ENCODE data around the gene ARIH1. TPM values are rescaled to one million over a fixed set of nuclear protein-coding genes. Genes with fewer than 3 reads are reported as not detected.

The ARIH1 gene
- total and polyA plus RNA-seq, 10 of the 15 experiments (the other 5 are each of a cell fraction or from before 2014, with no cell fraction given) = 14.7 to 99.5 (median 26.5) TPM

GRCh38 chr15:72534523-72534922 is 60.4 kb downstream of the ARIH1 start:
- no peaks in the 10 kb centered on the region for H3K36me3 ChIP-seq (ENCODE audit: control insufficient read depth in 2 of 2, insufficient read depth in 2 of 2, low read length in 1 of 2)
- in situ Hi-C loops (cut with MboI) (no loop called here), intact Hi-C loops (cut with micrococcal nuclease; ENCODE audit: unreplicated experiment) (loop anchor here (5.0 kb wide), 1 partner anchor 222 kb away; no protein-coding TSS in a partner anchor)
- ChIA-PET POLR2A (no interaction called here), RAD21 (ENCODE audit: unreplicated experiment) (interaction anchor here (0.7 to 2.2 kb wide), 2 partner anchors 222 to 415 kb away, joined by 3 to 8 read pairs; no protein-coding TSS in a partner anchor), SMC1A (ENCODE audit: uncharacterized antibody, unreplicated experiment) (interaction anchor here (1.2 to 2.4 kb wide), 2 partner anchors 10 to 221 kb away, joined by 3 to 15 read pairs; no protein-coding TSS in a partner anchor), CTCF (interaction anchor here (0.9 to 6.5 kb wide), 8 partner anchors 9 to 224 kb away, joined by 3 to 39 read pairs (median 6); partner anchors contain the start of gene ARIH1)
- peaks cover 5% of the 10 kb centered on the region for H3K79me2 ChIP-seq (ENCODE audit: control insufficient read depth, insufficient read depth, low read length)
- H3K4me3 ChIP-seq = no peak overlapping the region
- no peaks in the 10 kb centered on the region; the same call in 2 of the 3 replicates for H3K9me3 ChIP-seq (replicated peaks; ENCODE audit: control insufficient read depth, insufficient read depth, low read length)
- no peak overlapping the region for H3K9ac ChIP-seq (ENCODE audit: control insufficient read depth, insufficient read depth, low read length)
- DNase-seq (ENCODE audit: low read depth, low spot score) (no peak), ATAC-seq (no peak), FAIRE-seq (peak; percentile 41)
- TF ChIP-seq RUNX3 (IDR thresholded peaks at IDR 0.05; ENCODE audit: low read length) (peak; percentile 61), KAT2A (conservative IDR thresholded peaks at IDR 0.05; ENCODE audit: control insufficient read depth, low read depth, low read length) (no peak)
- no peak overlapping the region for H3K27ac ChIP-seq (ENCODE audit: control insufficient read depth, insufficient read depth)
- H3K27me3 ChIP-seq (replicated peaks in 1 of 2; ENCODE audit: control insufficient read depth in 2 of 2, insufficient read depth in 2 of 2, low read length in 1 of 2) = no peaks in the 10 kb centered on the region
- BruUV-seq (replicated peaks) = no TSS peak
- WGBS (ENCODE audit: insufficient coverage, insufficient replicate concordance, low lambda C conversion rate, missing lambda C conversion rate) = 80% methylated on average over 3 of the region's 3 CpGs
- H2AFZ ChIP-seq (ENCODE audit: control insufficient read depth, low read depth, low read length) = no peak overlapping the region
- no peak overlapping the region for H3K4me2 ChIP-seq (ENCODE audit: control insufficient read depth, insufficient read depth)
- H4K20me1 ChIP-seq (ENCODE audit: control insufficient read depth, insufficient read depth) = no peaks in the 10 kb centered on the region
- H3K4me1 ChIP-seq (ENCODE audit: control insufficient read depth, insufficient read depth, low read length) = no peaks in the 10 kb centered on the region

GRCh38 chr15:72535911-72536310 is 61.8 kb downstream of the ARIH1 start:
- Histone ChIP-seq H3K4me3 (no peak overlapping the region), H3K27ac (ENCODE audit: control insufficient read depth, insufficient read depth) (no peak overlapping the region), H3K27me3 (replicated peaks in 1 of 2; ENCODE audit: control insufficient read depth in 2 of 2, insufficient read depth in 2 of 2, low read length in 1 of 2) (no peaks in the 10 kb centered on the region), H3K4me2 (ENCODE audit: control insufficient read depth, insufficient read depth) (no peak overlapping the region), H3K9me3 (replicated peaks; ENCODE audit: control insufficient read depth, insufficient read depth, low read length) (no peaks in the 10 kb centered on the region; the same call in 2 of the 3 replicates), H3K4me1 (ENCODE audit: control insufficient read depth, insufficient read depth, low read length) (no peaks in the 10 kb centered on the region), H3K36me3 (ENCODE audit: control insufficient read depth in 2 of 2, insufficient read depth in 2 of 2, low read length in 1 of 2) (no peaks in the 10 kb centered on the region), H2AFZ (ENCODE audit: control insufficient read depth, low read depth, low read length) (no peak overlapping the region), H3K79me2 (ENCODE audit: control insufficient read depth, insufficient read depth, low read length) (peaks cover 5% of the 10 kb centered on the region), H3K9ac (ENCODE audit: control insufficient read depth, insufficient read depth, low read length) (no peak overlapping the region), H4K20me1 (ENCODE audit: control insufficient read depth, insufficient read depth) (no peaks in the 10 kb centered on the region)
- ChIA-PET CTCF (interaction anchor here (0.7 to 6.5 kb wide), 4 partner anchors 8 to 223 kb away, joined by 3 to 39 read pairs (median 8); no protein-coding TSS in a partner anchor), POLR2A (no interaction called here), SMC1A (ENCODE audit: uncharacterized antibody, unreplicated experiment) (no interaction called here), RAD21 (ENCODE audit: unreplicated experiment) (no interaction called here)
- WGBS (ENCODE audit: insufficient coverage, insufficient replicate concordance, low lambda C conversion rate, missing lambda C conversion rate) = 98% methylated on average over 3 of the region's 3 CpGs
- ATAC-seq = no peak
- in situ Hi-C loops (cut with MboI) (no loop called here), intact Hi-C loops (cut with micrococcal nuclease; ENCODE audit: unreplicated experiment) (no loop called here)
- BruUV-seq (replicated peaks) = no TSS peak
- DNase-seq (ENCODE audit: low read depth, low spot score) = no peak
- no peak for FAIRE-seq
- TF ChIP-seq MTA3 (IDR thresholded peaks at IDR 0.05; ENCODE audit: borderline replicate concordance, low read length) (no peak), NR2C2 (IDR thresholded peaks at IDR 0.05; ENCODE audit: borderline replicate concordance, control insufficient read depth, insufficient read length, low read depth) (no peak), TBL1XR1 (IDR thresholded peaks at IDR 0.05; ENCODE audit: low read depth, low read length) (no peak), SKIL (IDR thresholded peaks at IDR 0.05; ENCODE audit: low read depth, poor library complexity, severe bottlenecking) (no peak), RBBP5 (conservative IDR thresholded peaks at IDR 0.05) (no peak), NFYB (IDR thresholded peaks at IDR 0.05; ENCODE audit: insufficient read depth, low read depth, low read length) (no peak), ZNF622 (IDR thresholded peaks at IDR 0.05) (no peak), ZNF687 (IDR thresholded peaks at IDR 0.05) (no peak), TAF1 (IDR thresholded peaks at IDR 0.05; ENCODE audit: borderline replicate concordance, low read depth, low read length) (no peak), TCF3 (IDR thresholded peaks at IDR 0.05; ENCODE audit: borderline replicate concordance, insufficient read depth, low read depth, low read length) (no peak)

All from GM12878 (cell line).